Jurkat, Clone E6-1 (cell line): ENCODE data around the gene KLHL14.

Source experiments
- DNase-seq: peaks from one replicate; pipeline ENCODE4 v3.0.0-alpha.2; 2011; ENCODE audit warnings: low read depth, low spot score
- H3K4me3 ChIP-seq: 2 replicates; pipeline ENCODE4 v1.5.1; 2011; ENCODE audit warnings: mild to moderate bottlenecking, low read length, control low read depth, moderate library complexity

KLHL14 gene

DNA sequence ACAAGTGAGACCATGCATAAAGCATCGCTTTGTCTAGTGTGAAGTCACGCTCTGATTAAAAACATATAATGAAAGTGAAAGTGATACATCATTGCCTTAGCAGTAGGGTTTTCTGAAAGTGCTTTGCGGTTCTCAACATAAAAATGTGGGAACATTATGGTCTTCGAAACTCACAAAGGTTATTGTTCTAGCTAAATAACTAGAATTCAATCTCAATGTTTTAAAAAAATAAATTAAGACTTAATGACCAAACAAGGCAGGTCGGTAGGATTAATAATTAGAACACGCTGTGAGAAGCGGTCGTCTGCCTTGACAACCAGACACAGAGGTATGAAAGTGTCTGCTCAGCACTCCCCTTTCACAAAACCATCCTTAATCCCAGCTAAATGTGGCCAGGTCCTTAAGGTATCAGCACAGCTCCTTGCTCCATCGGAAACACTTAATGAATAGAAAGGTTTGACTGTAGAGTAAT, 42.2 kb downstream of the KLHL14 start:
- H3K4me3 ChIP-seq: peak overlapping the region; percentile 14
- peak; percentile 20 for DNase-seq

DNA sequence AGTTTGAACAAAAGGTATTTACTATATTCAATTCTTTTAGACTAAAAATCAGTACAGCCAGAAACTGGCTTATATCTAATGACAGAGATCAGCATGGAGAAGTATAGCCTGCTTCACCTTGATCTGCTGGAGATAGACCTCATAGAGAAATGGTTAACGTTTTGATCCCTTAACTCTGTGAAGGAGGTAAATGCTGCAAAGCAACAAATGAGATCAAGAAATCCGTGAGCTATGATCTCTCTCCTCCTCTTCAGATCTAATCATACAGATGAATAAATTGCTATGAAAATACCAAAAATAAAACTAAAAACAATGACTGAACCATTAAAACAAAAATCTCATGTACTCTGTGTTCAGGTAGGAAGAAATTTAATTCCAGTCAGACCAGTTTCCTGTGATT, 42.8 kb downstream of the KLHL14 start:
- H3K4me3 ChIP-seq: peak overlapping the region; percentile 14
- no peak for DNase-seq

DNA sequence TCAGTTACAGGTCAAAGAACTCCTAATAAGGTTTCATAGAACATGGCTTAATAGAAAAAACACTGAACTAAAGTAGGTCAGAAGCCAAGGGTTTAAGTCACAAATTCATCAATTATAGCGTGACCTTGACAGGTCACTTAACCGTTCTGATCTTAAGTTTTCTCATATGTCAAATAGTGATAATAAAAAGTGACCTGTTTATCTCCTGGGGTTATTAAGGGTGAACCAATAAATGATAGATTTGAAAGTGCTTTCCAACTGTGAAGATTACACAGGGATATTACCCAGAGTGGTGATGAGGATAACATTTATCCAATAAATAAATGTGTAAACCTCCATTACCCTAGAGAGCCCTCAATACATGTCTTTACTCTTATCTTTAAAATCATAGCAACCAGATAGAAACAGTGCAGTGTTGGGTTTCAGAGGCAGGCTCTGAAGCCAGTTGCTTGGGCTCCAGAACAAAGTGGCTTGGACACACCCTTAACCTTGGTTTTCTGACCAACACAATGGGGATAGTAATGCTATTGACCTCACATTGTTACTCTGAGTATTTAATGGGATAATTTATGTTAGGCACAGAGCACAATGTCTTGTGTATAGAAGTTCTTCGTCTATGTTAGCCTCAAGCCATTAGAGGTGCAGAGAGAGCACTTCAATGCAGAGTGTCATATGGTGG, 48.6 kb downstream of the KLHL14 start:
- no peak overlapping the region for H3K4me3 ChIP-seq
- no peak for DNase-seq

DNA sequence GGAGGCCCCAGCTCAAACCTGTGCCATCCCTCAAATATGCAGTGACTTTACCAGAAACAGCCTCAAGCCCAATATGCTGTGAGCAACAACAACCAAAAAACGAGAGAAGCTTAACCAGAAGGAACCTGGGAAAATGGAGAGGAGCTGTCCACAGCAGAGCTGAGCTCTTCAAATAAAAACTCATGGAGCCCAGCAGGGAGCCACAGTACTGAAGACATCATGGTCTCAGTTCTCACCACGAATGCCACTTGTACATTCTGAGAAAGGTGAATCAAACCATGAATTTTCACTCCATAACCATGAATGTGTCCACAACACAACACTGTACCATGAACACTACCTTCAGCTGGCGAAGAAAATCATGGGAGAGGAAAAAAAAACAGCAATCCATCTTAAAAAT, 50.5 kb downstream of the KLHL14 start:
- no peak for DNase-seq
- H3K4me3 ChIP-seq: no peak overlapping the region

DNA sequence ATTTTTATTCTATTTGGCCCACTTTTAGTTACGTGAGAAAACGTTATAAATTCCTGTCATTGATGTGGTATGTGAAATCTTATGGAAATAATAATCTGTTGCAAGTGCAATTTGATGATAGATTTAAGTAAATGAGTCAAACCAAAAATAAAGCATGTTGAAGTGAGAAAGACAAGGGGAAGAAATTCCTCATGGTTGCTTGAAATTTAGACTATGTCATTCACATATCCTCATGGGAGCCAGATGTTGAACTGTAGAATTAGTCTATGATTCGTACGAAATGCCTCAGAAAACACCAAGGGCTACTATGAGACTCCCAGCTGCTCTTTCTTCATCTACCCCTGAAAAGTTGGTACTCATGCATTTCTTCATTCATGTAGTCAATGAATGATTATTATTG, 55.7 kb downstream of the KLHL14 start:
- no peak for DNase-seq
- H3K4me3 ChIP-seq: no peak overlapping the region

DNA sequence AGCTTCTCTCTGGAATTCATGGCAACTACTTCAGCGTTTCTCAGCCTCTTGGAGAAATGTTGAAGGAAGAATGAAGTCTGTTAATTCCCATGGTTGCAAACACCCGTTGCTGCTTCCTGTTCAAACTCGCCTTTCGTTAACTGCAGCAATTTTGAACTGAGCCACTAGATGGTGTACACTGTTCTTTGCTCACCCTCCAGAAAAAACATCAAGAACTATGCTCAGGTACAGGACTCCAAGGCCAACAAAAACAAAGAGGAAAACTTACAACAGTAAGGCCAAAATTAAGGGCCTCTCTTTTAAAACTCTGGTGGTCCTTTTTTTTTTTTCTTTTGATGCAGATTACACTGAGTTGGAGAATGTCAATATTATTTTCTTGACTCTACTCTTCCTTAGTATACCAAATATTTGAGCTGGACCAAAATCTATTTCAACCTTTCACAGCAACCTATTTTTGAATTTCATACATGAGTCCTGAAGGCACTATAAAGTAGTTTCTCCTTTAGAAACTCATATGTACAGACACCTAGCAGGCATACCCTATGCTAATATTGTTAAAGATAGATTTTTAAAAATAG, 58.2 kb downstream of the KLHL14 start:
- no peak overlapping the region for H3K4me3 ChIP-seq
- DNase-seq: peak; percentile 75

DNA sequence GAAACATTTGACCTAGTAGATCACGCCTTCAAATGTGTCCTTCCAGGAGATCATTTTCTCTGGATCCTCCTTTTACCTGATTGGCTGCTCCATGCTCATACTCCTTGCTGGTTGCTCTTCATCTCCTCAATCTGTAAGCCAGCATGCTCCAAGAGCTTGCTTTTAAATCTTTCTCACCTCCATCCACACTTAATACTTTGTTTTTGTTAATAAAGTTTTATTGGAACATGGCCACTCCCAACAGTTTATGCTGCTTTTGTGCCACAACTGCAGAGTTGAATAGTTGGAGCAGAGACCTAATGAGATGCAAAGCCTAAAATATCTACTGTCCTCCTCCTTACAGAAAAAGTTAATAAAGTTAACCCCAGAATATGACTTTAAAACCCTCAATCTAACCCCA, 60.0 kb downstream of the KLHL14 start:
- no peak overlapping the region for H3K4me3 ChIP-seq
- DNase-seq: no peak

DNA sequence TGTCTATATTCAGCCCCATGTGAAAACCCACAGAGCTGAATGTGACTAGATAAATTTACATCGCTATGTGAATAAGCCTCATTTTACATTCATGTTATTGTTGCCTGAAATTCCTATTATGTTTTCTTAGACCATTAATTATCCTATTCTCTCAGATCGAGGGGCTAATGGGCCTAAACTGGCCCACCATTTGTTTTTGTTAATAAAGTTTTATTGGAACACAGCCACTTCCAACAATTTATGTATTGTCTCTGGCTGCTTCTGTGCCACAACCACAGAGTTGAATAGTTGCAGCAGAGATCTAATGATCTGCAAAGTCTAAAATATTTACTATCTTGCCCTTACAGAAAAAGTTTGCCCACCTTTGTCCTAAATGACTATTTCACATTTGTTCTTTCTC, 61.0 kb downstream of the KLHL14 start:
- DNase-seq: no peak
- H3K4me3 ChIP-seq: no peak overlapping the region

DNA sequence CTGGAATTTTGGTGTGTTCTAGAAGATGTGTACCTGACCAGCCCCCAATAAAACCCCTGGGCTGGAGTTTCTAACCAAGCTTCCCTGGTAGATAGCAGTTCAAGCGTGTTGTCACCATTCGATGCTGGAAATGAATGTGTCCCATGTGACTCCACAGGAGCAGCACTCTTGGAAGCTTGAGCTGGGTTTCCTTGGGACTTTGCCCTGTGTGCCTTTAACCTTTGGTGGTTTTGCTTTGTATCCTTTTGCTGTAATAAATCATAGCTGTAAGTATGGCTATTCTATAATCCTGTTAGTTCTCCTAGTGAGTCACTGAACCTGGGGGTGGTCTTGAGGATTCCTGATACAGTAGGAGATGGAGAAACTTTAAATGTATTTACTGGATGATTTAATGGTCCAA, 65.2 kb downstream of the KLHL14 start:
- no peak for DNase-seq
- H3K4me3 ChIP-seq: no peak overlapping the region

DNA sequence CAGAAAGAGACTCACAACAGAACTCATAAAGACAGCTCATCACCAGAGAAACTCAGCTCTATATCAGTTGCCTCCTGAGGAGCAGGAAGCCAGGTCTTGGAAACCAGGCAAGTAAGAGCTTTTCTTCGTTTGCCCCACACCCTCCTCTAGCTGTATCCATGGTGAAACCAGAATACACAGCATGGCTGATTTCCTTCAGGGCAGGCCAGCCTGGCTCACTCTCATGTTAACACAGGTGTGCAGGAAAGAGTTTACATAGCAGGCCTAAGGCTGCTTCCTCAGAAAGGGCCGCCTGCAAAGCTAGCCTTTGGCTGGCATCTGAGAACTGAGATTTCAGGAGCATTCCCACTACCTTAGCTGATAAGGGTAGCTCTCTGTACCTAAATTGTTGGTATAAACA, 65.7 kb downstream of the KLHL14 start:
- H3K4me3 ChIP-seq: no peak overlapping the region
- no peak for DNase-seq

DNA sequence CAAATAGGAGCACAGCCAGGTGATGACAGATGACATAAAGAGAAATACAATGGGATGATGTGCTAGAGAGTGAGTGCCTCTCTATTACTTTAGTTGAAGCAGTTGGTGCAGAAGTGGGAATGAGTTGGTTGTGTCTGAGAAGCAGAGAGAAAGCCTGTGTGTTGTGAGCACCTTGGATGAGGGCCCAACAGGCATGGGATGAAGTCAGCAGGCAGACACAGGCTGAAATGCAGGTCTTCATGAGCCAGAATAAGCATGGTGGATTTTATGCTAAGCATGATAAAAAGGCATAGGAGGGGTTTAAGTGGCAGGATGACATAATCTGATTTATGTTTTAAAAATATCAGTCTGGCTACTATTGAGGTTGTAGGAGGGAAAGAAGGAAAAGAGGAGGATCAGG, 71.5 kb downstream of the KLHL14 start:
- H3K4me3 ChIP-seq: no peak overlapping the region
- no peak for DNase-seq

DNA sequence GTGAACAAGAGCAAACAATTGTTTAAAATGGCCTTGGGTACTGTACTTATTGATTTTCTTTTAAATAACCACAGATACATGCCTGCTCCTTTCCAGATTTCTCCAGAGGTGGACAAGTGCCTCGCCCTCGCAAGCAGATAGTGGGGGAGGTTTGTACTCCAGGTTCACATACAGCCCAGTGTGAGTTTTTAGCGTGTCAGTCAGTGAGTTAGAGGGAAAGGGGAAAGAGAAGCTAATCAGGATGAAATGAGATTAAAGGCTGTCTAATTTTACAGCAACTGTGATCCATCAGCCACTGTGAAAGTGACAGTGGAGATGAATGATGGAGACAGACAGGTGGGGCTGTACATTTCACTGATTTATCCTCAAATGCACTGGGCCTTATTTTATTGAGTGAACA, 74.7 kb downstream of the KLHL14 start:
- no peak overlapping the region for H3K4me3 ChIP-seq
- DNase-seq: no peak

DNA sequence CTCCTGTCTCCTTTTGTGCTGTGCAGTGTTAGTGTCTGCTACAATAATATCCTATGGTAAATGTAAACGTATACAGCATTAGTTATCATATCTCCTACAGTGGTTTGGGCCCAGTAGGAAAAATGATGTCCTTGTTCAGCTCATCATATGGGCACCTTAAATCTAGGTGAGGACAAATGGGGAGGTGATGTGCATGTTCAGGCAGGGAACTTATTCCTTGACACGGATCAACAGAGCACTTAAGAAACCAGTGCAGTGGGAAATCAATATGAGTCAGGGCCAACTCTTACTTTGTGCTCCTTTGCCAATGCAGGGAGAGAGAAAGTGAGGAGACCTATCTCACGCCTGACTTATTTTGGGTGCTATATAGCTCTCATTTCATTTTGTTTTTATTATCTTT, 76.4 kb downstream of the KLHL14 start:
- H3K4me3 ChIP-seq: no peak overlapping the region
- no peak for DNase-seq

DNA sequence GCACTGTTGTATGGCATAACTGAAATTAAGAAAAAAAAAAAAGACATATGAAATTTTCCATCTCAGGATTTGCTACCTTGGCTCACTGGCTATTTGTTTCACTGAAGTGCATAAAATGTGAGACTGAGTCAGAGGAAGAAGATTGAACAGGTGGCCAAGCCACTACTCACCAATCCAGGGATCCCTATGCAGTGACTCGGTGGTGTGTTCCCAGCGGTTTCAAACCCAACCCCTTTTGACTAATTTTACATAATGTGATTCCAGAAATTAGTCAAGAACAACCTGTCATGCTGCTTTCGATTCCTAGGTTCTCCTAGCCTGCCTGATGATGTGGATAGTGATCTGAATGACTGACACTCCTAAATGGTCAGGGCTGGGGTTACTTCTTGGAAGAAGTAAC, 77.3 kb downstream of the KLHL14 start:
- no peak for DNase-seq
- no peak overlapping the region for H3K4me3 ChIP-seq

DNA sequence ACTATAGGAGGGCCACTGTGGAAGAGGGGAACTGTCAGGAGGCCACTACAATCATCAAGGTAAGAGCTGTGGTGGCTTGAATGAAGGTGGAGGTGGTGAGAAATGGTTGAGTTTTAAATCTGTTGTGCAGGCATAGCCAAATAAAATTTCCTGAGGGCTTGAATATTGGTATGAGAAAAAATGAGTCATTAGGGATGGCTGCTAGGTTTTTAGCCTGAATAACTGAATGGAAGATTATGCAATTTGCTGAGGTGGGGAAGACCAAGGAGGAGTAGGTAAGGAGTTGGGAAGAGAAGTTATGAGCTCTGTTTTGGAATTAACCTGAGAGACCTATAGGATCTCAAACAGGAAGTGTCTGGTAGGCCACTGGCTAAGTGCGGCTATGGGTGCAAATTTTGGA, 84.0 kb downstream of the KLHL14 start:
- no peak overlapping the region for H3K4me3 ChIP-seq
- DNase-seq: no peak

DNA sequence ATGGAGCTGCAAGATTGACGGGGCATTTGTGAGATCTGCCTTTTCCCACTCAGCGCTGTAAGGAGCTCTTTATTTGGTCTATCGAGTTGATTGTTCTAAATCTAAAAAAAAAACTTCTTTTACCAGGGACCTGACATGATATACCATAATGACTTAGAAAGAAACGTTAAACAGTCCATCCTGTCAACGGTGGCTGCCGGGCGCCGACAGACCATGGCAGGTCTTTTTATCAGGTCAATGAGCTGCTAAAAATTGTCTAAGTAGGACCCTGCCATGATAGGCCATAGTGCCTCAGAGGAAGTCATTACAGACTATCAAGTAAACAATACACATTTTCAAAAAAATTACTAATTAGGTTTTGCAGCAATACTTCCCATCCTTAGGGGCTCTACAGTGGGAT, 87.9 kb downstream of the KLHL14 start:
- H3K4me3 ChIP-seq: no peak overlapping the region
- DNase-seq: no peak

DNA sequence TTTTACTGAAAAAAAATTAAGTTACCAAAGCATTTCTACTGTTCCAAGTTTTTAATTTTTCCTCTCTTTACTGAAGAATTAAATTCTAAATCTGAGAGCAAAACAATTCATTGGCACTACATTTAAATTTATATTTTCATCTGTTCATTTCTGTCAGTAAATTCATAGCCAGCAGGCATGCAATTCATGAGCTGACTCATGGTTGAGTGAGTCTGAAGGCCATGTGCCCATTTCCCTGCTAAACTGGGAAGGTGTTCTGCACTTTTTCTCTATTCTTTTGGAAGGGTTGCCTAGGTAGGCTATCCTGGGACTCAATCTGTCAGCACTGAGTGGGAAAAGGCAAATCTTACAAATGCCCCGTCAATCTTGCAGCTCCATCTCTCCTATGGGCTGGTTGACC, 88.7 kb downstream of the KLHL14 start:
- H3K4me3 ChIP-seq: no peak overlapping the region

DNA sequence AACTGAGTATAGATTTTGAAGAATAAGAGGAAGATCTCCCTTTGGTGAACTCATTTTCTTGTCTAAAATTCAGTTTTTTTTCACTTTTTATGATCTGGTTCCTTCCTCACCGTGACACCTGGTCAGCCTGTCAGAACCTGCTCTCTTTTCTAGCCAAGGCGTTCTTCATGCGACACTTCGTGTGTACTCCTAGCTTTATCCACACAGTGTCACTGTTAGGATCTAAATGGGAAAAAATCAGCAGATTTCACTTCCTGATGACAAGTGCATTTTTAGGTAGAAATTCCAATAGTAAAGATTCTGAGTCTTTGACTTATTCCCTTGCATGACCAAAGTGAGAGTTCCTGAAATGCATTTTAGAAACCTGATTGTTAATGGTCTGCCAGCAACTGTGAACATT, 89.8 kb downstream of the KLHL14 start:
- DNase-seq: no peak
- H3K4me3 ChIP-seq: no peak overlapping the region

More for the DNA sequence above, 88.7 kb downstream of the KLHL14 start:
- no peak for DNase-seq

DNA sequence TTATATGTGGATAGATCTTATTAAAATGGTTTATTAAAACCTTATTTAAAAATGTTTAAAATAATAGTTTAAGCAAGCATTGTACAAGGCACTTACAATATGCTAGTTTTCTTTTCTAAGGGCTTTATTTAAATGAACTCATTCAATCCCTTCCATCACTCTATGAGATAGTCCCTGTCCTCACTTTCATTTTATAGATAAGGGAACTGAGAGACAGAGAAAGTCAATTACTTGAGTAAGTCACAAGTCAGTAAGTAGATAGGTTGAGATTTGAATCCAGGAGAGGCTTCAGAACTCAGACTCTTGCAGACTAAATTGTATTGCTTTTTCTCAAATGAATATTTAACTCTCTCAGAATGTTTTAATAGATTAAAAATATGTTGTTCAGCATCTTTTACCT, 95.2 kb downstream of the KLHL14 start:
- no peak overlapping the region for H3K4me3 ChIP-seq

DNA sequence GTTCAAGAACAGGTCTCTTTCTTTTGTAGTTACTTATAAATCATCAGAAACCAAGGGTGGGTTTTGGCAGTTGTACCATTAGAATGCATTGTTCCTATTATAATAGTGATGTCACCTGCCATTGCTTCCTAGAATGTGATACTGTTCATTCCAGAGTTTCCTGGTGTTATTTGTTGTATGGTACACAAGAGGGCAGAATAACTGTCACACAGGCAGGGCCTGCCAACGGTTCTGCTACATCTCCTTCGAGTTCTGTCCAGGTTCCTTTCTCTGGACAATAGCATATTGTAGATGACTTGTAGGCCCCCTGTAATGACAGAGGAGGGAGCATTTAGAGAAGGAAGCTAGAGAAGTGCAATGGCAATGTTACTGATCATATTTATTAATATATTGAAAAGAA, 98.3 kb downstream of the KLHL14 start:
- no peak overlapping the region for H3K4me3 ChIP-seq
- no peak for DNase-seq

More for the DNA sequence above, 95.2 kb downstream of the KLHL14 start:
- no peak for DNase-seq

DNA sequence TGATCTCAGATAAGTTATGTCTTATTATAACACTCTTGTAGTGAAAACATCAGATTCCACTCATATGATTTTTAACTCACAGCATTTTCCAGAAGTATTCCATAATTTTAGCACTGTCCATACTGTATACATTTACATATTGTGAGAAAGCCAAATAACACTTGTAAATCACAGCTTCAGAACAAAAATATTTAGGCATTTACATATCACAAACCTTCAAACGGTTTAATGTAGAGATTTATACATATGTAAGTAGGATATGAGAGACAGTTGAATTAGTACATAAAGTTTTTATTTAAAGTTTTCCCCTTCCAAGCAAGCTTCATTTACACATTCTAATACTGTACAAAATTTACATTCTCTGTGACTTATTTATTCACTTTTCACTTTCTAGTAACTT, 100.4 kb downstream of the KLHL14 start:
- H3K4me3 ChIP-seq: no peak overlapping the region
- DNase-seq: no peak
